HG02588 (cell line): ENCODE measurements around the gene EFR3B.
"Not testable (repeated sequence)": the region's sequence is repeated elsewhere in the genome, so short reads cannot be mapped to it uniquely, and the experiment has no call there.

Experiments
- ATAC-seq: cut with Tn5 transposase; IDR thresholded peaks from one replicate; pipeline ENCODE4 v1.9.1; 2021; ENCODE audit warnings: mild to moderate bottlenecking, moderate library complexity; ENCODE audit not compliant: unreplicated experiment

EFR3B gene

GRCh38 chr2:25140535-25140934, 98.7 kb downstream of the EFR3B start:
- ATAC-seq = not testable (repeated sequence)

- ATAC-seq = no peak
Measured at GRCh38 chr2:25141120-25141519, 99.2 kb downstream of the EFR3B start.

GRCh38 chr2:25145803-25146202, 103.9 kb downstream of the EFR3B start:
- ATAC-seq = no peak

GRCh38 chr2:25146896-25147295, 105.0 kb downstream of the EFR3B start:
- no peak for ATAC-seq

GRCh38 chr2:25149646-25150045, 107.8 kb downstream of the EFR3B start:
- ATAC-seq = no peak

- ATAC-seq = not testable (repeated sequence)
Measured at GRCh38 chr2:25150993-25151392, 109.1 kb downstream of the EFR3B start.

- no peak for ATAC-seq
Measured at GRCh38 chr2:25151718-25152117, 109.8 kb downstream of the EFR3B start.

GRCh38 chr2:25155401-25155800, 113.5 kb downstream of the EFR3B start:
- ATAC-seq = no peak

- no peak for ATAC-seq
Measured at GRCh38 chr2:25158096-25158852, 116.4 kb downstream of the EFR3B start.

GRCh38 chr2:25159949-25160348, 118.1 kb downstream of the EFR3B start:
- ATAC-seq = no peak

- no peak for ATAC-seq
Measured at GRCh38 chr2:25160376-25160775, 118.5 kb downstream of the EFR3B start.

GRCh38 chr2:25161055-25161781, 119.3 kb downstream of the EFR3B start:
- ATAC-seq = no peak

- not testable (repeated sequence) for ATAC-seq
Measured at GRCh38 chr2:25162061-25162460, 120.2 kb downstream of the EFR3B start.

- ATAC-seq = no peak
Measured at GRCh38 chr2:25164561-25164960, 122.7 kb downstream of the EFR3B start.

GRCh38 chr2:25165992-25166875, 124.4 kb downstream of the EFR3B start:
- peak; percentile 57 for ATAC-seq

- ATAC-seq = no peak
Measured at GRCh38 chr2:25168256-25169072, 126.6 kb downstream of the EFR3B start, which contains the start of gene POMC. Gene POMC, minus strand, starts transcription at chr2:25168580. Its CDS starts 3,808 bp downstream, at chr2:25164772.

- ATAC-seq = no peak
Measured at GRCh38 chr2:25169073-25169470, 127.2 kb downstream of the EFR3B start.

- ATAC-seq = no peak
Measured at GRCh38 chr2:25170888-25171287, 129.0 kb downstream of the EFR3B start.

GRCh38 chr2:25173719-25174118, 131.8 kb downstream of the EFR3B start:
- ATAC-seq = no peak

GRCh38 chr2:25174192-25174861, 132.5 kb downstream of the EFR3B start:
- no peak for ATAC-seq
